ENCODE results near the gene ZNF384. TPM values are rescaled to one million over a fixed set of nuclear protein-coding genes. Genes with fewer than 3 reads are reported as not detected.
A peak's percentile ranks its signal among the peaks of the same experiment; 100 is the strongest.

Gene ZNF384
- polyA plus RNA-seq, 4 donors, result 75.9 to 87.8 (median 84.9) TPM

- DNase-seq (ENCODE audit: low read depth in 4 of 4, low spot score in 3 of 4), result peak; percentile 94 to 99 (median 99)
These were observed 26.1 kb downstream of the ZNF384 start, which contains the start of gene ING4 for GRCh38 chr12:6662906-6663742. Gene ING4 (minus strand): TSS chr12:6663119. CDS start chr12:6663101, 18 bp downstream.

DNA sequence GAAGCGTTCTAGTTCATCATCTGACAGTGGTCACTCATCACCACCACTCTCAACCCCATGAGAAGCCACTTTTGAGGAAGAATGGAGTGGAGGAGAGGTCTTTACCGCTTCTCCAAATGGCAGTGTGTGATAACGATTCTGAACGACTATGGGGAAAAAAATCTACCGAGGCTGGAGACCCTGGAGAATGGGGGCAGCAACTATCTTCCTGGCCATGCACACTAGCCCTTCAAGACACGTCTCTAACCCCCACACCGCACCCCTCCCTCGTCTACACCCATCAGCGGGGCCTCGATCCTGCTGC lies 26.6 kb downstream of the ZNF384 start:
- peak in 1 of 4 donors; percentile 54 for DNase-seq (ENCODE audit: low read depth in 4 of 4, low spot score in 3 of 4)

DNA sequence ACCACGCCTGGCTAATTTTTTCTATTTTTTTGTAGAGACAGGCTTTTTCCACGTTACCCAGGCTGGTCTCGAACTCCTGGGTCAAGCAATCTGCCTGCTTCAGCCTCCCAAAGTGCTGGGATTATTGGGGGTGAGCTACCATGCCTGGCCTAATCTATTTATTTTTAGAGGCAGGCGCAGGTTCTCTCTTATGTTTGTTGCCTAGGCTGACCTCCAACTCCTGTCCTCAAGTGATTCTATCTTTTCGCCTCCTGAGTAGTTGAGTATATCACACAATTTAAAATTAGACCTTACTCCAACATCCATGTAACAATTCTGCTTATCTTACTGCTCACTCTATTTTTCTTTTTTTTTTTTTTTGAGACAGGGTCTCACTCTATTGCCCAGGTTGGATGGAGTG lies 35.2 kb downstream of the ZNF384 start:
- no peak for DNase-seq (ENCODE audit: low read depth in 4 of 4, low spot score in 3 of 4)

DNA sequence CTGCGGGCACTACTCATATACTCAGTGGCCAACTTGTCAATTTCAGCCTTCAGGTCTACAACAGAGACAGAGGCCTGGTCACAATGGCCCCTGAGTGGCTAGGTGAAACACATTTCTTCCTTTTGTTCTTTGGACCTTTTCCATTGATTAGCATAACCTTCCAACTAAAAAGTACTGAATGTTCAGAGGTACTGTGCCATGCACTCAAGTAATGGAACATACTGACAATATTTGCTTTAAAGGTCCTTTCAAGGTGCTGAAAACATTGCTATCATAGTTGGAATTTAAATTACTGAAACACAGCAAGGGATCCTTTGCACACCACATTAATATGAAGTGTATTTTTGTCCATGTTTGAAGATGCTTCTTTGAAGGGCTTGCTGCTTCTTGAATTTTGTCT lies 35.8 kb downstream of the ZNF384 start:
- DNase-seq (ENCODE audit: low read depth in 4 of 4, low spot score in 3 of 4), result no peak

GRCh38 chr12:6652391-6652790 lies 36.8 kb downstream of the ZNF384 start:
- DNase-seq (ENCODE audit: low read depth in 4 of 4, low spot score in 3 of 4), result no peak

- no peak for DNase-seq (ENCODE audit: low read depth in 4 of 4, low spot score in 3 of 4)
These were observed 38.3 kb downstream of the ZNF384 start for GRCh38 chr12:6650832-6651231.

DNA sequence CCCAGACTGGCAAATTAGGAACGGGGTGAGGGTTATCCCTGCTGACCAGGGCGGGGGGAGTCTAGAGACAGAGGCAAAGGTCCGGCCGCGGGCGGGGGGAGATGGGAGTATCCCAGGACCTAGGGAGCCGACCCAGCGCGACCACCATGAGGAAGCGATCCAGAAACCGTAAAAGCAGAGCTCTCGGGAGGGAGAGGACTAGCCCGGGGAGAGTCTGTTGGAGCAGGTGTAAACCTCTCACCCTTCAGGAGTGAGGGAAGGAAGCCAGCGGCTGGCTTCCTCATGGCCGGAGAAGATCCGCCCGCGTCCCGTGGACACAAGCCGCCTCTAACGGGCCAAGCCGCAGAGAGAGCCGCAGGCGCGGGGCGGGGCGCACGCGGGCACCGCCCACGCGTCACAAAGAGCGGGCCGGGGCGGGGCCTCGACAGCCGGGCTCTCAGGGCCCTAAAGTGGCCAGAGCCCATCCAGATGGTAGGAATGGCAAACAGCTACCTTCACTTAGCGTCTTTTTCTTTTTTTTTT lies 42.0 kb downstream of the ZNF384 start, which contains the start of gene ACRBP:
Gene ACRBP (minus strand): TSS at position 350 of the 522 bp plus-strand sequence. CDS start 66 bp downstream, at position 284.
- peak in 1 of 4 donors; percentile 39 for DNase-seq (ENCODE audit: low read depth in 4 of 4, low spot score in 3 of 4)

DNA sequence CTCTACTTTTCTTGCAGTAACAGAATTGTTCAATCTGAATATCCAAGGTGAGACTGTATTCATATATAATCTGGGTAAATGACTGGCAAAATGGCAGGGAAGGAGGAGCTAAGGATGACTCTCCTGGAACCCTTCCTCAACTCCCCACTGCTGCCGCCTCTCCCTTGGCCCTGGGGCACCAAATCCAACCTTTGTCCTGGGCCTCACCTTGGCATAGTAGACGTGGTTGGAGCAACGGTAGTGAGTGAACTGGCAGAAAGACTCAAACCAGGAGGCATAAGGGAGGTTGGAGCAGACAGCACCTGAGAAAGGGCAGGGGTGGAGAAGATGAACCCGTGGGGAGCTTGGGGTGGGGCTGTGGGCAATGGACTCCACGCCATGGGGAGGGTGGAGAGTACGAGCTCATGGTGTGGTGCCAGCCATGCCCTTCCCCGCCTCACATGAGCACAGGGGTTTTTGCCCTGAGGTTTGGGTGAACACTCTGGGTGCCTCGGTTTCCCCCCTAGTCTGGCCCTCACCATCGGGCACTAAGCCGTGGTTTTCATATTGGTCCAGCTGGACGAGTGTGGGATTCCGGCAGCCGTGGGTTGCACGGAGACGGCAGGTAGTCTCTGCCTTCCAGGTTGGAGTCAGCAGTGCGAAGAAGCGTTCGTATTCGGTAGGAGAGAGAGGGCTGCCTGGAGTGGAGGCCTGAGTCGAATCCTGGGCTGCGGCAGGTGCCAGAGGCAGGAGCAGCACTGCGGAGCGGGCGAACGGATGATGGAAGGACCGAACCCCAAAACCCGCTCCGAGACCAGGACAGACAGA lies 42.7 kb downstream of the ZNF384 start:
- DNase-seq (ENCODE audit: low read depth in 4 of 4, low spot score in 3 of 4), result no peak

DNA sequence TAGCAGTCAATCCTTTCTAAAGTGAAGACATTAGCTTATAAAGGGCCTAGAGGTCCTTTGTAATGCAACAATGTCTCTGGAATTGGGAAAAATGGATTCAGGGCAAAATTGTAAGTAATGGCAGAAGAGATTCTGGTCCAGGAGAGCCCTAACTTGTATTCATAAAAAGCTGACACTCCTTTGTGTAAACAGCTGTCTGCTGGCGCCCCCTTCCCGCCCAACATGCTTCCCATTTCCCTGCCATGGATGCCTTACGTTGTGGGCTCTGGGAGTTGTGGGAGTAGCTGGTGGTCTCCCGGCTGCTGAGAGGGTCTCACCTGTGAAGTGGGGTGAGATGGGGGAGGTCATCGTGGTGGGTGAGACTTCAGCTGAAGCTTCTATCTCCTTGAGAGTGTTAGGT lies 44.3 kb downstream of the ZNF384 start:
- no peak for DNase-seq (ENCODE audit: low read depth in 4 of 4, low spot score in 3 of 4)

DNA sequence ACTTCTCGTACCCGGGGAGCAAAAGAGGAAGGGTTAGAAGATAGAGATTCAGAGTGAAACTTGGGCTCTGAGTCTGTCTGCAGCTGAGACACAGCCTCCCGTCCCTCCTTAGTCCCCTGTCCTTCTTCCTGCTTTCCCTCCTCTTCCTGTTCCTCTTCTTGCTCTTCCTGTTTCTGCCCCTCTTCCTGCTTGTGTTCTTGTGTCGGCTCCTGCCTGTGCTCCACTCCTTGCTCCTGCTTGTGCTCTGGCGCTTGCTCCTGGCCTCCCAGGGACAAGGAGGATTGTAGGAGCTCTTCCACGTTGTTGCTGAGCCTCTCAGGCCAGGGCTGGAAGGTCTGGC lies 44.9 kb downstream of the ZNF384 start:
- DNase-seq (ENCODE audit: low read depth in 4 of 4, low spot score in 3 of 4), result no peak

DNA sequence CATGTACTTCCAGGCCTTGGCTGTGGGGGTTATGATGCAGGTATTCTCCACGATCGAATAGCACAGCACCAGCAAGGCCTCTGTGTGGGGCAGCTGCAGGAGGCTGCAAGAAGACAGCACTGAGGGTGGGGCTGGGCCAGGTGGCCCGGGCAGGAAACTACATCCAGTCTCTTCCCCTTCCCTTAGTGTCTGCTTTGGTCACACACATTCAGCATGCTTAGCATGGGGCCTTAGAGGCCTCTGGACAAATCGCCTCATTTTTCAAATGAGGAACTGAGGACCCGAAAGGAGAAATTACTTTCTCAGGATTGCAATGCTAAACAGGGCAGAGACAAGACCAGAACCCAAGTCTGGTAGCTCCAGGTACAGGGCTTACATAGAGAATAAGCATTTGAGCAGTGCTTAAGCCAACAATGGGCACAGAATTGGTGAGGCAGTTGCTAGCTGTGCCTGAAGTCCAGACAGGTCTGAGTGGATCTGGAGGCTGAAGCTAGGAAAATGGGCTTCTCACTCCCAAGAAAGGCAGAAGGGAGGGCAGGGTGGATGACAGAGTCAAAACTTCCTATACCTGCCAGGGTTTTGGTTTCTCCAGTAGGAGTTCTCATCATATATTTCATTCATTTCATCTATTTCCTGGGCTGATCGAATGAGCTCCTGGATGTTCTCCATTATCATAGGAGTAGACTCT lies 45.5 kb downstream of the ZNF384 start:
- no peak for DNase-seq (ENCODE audit: low read depth in 4 of 4, low spot score in 3 of 4)

DNA sequence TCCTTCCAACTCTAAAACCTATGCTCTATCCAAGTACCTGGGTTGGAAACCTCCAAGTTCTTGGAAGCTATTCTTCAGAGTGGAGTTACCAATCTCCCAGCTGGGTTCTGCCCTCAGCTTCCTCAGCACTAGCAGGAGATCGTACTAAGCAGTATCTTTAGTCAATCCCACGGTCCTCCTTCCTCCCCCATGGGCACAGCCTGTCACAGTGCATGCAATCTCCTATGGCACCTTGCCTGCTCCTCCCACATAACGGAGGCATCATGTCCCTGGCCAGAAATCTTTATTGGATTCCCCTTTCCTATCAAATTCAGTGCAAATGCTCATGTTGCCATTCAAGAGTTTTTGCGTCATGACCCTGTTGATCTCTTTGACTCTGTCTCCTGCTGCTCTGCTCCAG lies 48.0 kb downstream of the ZNF384 start:
- DNase-seq (ENCODE audit: low read depth in 4 of 4, low spot score in 3 of 4), result no peak

- DNase-seq (ENCODE audit: low read depth in 4 of 4, low spot score in 3 of 4), result no peak
These were observed 48.7 kb downstream of the ZNF384 start for GRCh38 chr12:6640497-6640896.

- DNase-seq (ENCODE audit: low read depth in 4 of 4, low spot score in 3 of 4), result no peak
These were observed 49.9 kb downstream of the ZNF384 start for GRCh38 chr12:6639151-6639801.

DNA sequence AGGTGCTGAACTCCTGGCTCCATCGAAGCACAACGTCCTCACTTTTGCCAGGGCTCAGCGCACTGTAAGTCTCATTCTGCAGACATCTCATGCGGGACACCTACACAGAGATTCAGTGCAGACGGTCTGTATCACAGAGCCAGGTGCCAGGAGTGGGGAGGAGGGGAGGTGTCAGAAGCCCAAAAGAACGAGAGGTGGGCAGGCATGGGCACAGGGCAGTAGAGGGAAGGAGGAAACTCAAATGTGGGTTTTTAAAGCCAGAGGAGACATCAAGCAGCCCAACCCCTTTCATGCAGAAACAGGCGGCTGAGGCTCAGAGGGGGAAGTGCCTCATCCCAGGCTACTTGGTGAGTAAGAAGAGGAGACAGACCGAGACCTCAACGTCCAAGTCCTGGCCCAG lies 50.9 kb downstream of the ZNF384 start:
- no peak for DNase-seq (ENCODE audit: low read depth in 4 of 4, low spot score in 3 of 4)

- no peak for DNase-seq (ENCODE audit: low read depth in 4 of 4, low spot score in 3 of 4)
These were observed 53.2 kb downstream of the ZNF384 start, which contains the start of gene LPAR5 for GRCh38 chr12:6635856-6636531. Gene LPAR5 (minus strand): TSS chr12:6635959. CDS start chr12:6621248, 14,711 bp downstream.

- DNase-seq (ENCODE audit: low read depth in 4 of 4, low spot score in 3 of 4), result no peak
These were observed 53.8 kb downstream of the ZNF384 start for GRCh38 chr12:6635375-6635855.

DNA sequence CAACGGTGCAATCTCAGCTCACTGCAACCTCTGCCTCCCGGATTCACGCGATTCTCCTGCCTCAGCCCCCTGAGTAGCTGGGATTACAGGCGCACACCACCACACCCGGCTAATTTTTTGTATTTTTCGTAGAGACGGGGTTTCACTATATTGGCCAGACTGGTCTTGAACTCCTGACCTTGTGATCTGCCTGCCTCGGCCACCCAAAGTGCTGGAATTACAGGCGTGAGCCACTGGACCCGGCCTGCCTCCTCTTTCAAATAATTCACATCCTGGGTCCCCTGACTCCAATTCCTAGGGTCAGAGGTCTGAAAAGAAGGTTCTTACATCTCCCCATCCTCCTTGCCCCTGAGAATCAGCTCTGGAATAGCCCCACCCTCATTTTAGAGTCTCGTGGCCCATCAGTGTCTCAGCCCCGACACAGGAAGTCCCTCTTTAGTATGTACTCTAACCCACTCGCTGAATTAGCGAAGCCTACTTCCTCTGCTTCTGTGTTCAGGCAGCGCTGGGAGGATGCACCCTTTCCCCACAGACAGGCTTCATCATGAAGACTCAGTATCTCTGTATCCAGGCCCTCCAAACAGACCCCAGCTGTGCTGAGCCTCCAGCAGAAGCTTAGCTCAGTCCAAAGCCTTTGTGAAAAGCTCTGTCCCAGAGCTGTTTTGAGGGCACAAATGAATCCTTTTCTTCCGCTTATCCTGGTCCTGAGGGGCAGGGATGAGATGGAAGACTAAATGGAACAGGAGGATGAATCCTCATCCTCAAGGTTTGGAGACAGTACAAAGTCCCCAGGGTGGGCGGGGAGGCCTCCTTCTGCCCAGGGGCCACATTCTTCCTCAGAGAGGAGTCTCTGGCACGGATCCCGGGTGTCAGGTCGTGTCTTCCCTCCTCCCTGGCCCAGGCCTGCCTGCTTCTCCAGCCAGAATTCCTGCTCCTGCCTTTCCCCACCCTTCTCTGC lies 56.9 kb downstream of the ZNF384 start:
- no peak for DNase-seq (ENCODE audit: low read depth in 4 of 4, low spot score in 3 of 4)
